ENCODE data around the gene HNRNPLL. TPM values are rescaled to one million over a fixed set of nuclear protein-coding genes. Genes with fewer than 3 reads are reported as not detected.
A peak's percentile ranks its signal among the peaks of the same experiment; 100 is the strongest.

HNRNPLL gene
- total and polyA plus RNA-seq, 2 of the 13 experiments (the other 11 are each of a cell fraction or from before 2014, with no cell fraction given) = 49.4 to 103 TPM

- no peak for TF ChIP-seq ZNF646 (CRISPR knock-in tag; IDR thresholded peaks at IDR 0.05)
- TF ChIP-seq ZNF670 (CRISPR knock-in tag; IDR thresholded peaks at IDR 0.05; ENCODE audit: borderline replicate concordance) = no peak
- TF ChIP-seq ZNF3 (CRISPR knock-in tag; IDR thresholded peaks at IDR 0.05) = no peak
- TF ChIP-seq BRCA1 (CRISPR knock-in tag; IDR thresholded peaks at IDR 0.05) = no peak
- peak; percentile 34; the same call in 1 of the 2 replicates for TF ChIP-seq SAP130 (CRISPR knock-in tag; IDR thresholded peaks at IDR 0.05; ENCODE audit: low read depth)
- TF ChIP-seq ZBTB37 (CRISPR knock-in tag; IDR thresholded peaks at IDR 0.05) = no peak
- TF ChIP-seq GATAD1 (CRISPR knock-in tag; IDR thresholded peaks at IDR 0.05) = no peak
- no peak for TF ChIP-seq CBX5 (CRISPR knock-in tag; IDR thresholded peaks at IDR 0.05; ENCODE audit: borderline replicate concordance)
- TF ChIP-seq PCBP2 (optimal IDR thresholded peaks at IDR 0.05; ENCODE audit: low read depth, low read length, poor library complexity, severe bottlenecking) = no peak
- 0 out of 2 replicates have a peak, but pooled peaks have one; percentile 5 for TF ChIP-seq MEF2D (CRISPR knock-in tag; IDR thresholded peaks at IDR 0.05)
- TF ChIP-seq HBP1 (CRISPR knock-in tag; IDR thresholded peaks at IDR 0.05; ENCODE audit: low read depth) = peak; percentile 55; the same call in 1 of the 2 replicates
- TF ChIP-seq ZNF513 (CRISPR knock-in tag; conservative IDR thresholded peaks at IDR 0.05) = no peak
- peak; percentile 68; the same call in 1 of the 2 replicates for TF ChIP-seq MLLT10 (CRISPR knock-in tag; IDR thresholded peaks at IDR 0.05)
- TF ChIP-seq ZNF605 (CRISPR knock-in tag; IDR thresholded peaks at IDR 0.05) = 0 out of 2 replicates have a peak, but pooled peaks have one; percentile 57
- no peak for TF ChIP-seq ZNF710 (CRISPR knock-in tag; IDR thresholded peaks at IDR 0.05; ENCODE audit: borderline replicate concordance)
- TF ChIP-seq POLR2AphosphoS2 (IDR thresholded peaks at IDR 0.05; ENCODE audit: low read depth, low read length) = no peak
- TF ChIP-seq GPN1 (CRISPR knock-in tag; IDR thresholded peaks at IDR 0.05; ENCODE audit: borderline replicate concordance) = no peak
Observed at GRCh38 chr2:38601463-38602135, 1.1 kb downstream of the HNRNPLL start (continued).
